Activated CD4-positive, alpha-beta T cell treated with anti-CD3 and anti-CD28 coated beads for 48 hours (primary cell): Measurements from ENCODE around the gene KIFC3.
"Not testable (repeated sequence)": the region's sequence is repeated elsewhere in the genome, so short reads cannot be mapped to it uniquely, and the experiment has no call there.

Source experiments
- DNase-seq: peaks from one replicate; pipeline ENCODE4 v3.0.0-alpha.2; 2020

KIFC3 gene

GRCh38 chr16:57752581-57753447, 49.5 kb downstream of the KIFC3 start:
- no peak for DNase-seq

GRCh38 chr16:57752203-57752580, 50.1 kb downstream of the KIFC3 start:
- no peak for DNase-seq

DNA sequence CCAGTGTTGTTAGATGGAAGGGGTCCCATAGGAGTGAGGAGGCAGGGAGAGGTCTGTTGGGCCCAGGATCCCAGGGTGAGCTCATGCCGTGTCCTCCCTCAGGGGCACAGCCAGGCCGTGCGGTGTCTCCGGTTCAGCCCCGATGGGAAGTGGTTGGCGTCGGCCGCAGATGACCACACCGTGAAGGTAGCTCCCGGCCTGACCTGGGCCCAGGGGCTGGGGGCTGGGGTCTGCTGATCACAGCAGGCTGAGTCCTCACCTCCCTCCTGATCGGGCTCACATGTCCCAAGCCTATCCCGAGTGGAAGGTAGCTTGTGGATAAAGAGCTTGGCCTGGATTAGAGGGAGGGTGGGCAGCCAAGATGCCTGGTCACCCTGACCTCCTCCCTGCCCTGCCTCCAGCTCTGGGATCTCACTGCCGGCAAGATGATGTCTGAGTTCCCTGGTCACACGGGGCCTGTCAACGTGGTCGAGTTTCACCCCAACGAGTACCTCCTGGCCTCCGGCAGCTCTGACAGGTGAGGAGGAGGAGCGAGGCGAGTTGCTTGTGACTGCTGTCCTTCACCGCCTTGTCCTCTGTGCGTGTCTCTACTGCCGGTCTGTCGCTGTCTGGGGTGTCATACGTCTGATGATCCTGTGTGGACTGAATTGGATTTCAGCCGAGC, 50.6 kb downstream of the KIFC3 start:
- DNase-seq, result no peak

DNA sequence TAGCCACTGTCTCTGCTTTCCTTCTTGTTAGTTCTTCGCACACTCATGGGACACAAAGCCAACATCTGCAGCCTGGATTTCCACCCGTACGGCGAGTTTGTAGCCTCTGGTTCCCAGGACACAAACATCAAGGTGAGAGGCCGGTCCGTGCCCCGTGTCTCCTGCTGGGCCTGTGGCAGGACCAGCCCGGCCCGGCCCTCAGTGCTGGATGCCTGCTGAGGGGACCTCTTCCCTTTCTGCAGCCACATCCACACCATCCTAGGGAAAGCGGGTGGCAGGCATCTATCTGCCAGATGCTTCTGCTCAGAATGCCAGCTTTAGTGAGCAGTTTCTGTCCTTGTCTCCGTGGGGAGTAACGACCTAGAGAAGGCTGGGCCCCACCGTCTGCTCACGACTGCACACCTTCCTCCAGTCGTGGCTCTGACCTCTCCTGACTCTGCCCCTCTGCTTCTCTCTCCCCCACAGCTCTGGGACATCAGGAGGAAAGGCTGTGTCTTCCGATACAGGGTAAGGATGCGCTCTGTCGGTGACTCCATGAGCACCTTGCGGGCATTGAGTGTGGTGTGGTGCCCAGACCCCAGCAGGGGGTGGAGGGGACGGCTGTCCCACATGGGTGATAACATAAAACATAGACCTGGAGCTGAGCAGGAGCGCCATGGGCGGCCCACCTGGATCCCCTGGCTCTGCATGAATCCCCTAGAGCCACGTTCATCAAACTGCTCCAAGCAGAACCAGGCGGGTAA, 51.3 kb downstream of the KIFC3 start:
- no peak for DNase-seq

GRCh38 chr16:57749856-57750452, 52.3 kb downstream of the KIFC3 start:
- no peak for DNase-seq

- DNase-seq, result no peak
Observed at GRCh38 chr16:57749101-57749692, 53.1 kb downstream of the KIFC3 start.

DNA sequence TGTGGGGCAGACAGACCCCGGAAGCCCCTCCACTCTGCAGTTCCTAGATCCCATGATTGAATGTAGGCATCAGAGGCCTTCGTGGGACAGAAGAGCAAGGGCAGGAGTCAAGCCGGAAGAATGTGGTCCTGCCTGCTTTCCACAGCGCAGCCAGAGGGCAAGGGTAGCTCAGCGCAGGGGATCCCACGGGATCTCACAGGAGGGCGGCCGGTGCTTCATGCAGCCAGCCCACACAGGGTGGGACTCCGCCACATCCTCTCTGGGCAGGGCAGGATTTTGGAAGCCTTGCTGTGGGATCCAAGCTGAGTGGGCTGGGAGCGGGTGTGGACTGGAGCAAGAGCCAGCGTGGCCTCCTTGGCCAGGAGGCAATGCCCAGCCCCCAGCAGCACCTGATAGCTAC, 53.7 kb downstream of the KIFC3 start:
- no peak for DNase-seq

GRCh38 chr16:57747996-57748395, 54.3 kb downstream of the KIFC3 start:
- DNase-seq, result no peak

DNA sequence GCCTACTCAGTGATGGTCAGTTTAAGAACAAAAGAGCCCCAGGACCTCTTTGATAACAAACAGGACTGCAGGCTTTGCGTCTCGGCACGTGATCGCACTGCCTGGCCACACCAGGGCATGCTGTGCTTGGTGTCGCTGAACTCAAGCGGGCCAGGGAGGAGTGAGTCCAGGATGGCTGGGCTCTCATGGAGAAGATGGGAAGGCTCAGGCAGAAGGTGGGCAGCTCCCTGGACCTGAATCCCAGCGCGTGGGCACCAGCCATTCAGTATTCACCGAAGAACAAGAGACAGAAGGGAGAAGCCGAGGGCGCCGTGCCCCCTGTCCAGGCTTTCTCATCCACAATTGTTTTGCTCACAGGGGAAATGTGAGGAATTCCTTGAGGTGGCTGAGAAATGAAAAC, 54.8 kb downstream of the KIFC3 start:
- DNase-seq, result no peak

GRCh38 chr16:57747091-57747490, 55.2 kb downstream of the KIFC3 start:
- DNase-seq, result no peak

DNA sequence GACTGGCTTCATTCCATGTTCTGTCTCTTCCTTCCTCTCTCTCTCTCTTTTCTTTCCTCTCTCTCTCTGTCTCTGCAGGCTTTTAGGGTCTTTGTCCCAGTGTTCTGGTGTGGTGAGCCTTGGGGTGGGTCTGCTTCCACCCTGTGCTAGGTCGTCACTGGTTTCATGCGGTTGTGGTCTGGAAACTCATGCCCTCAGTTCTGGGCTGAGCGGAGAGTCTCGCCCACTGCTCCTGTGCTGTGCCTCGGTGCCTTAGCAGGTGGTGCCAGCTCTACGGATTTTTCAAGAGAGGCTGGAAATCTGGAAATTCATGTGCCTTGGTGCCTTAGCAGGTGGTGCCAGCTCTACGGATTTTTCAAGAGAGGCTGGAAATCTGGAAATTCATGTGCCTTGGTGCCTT, 56.0 kb downstream of the KIFC3 start:
- not testable (repeated sequence) for DNase-seq

GRCh38 chr16:57745768-57746167, 56.5 kb downstream of the KIFC3 start:
- no peak for DNase-seq

- no peak for DNase-seq
Observed at GRCh38 chr16:57744642-57744903, 57.7 kb downstream of the KIFC3 start.

- DNase-seq, result no peak
Observed at GRCh38 chr16:57743886-57744641, 58.2 kb downstream of the KIFC3 start.

GRCh38 chr16:57743458-57743857, 58.8 kb downstream of the KIFC3 start:
- DNase-seq, result no peak

DNA sequence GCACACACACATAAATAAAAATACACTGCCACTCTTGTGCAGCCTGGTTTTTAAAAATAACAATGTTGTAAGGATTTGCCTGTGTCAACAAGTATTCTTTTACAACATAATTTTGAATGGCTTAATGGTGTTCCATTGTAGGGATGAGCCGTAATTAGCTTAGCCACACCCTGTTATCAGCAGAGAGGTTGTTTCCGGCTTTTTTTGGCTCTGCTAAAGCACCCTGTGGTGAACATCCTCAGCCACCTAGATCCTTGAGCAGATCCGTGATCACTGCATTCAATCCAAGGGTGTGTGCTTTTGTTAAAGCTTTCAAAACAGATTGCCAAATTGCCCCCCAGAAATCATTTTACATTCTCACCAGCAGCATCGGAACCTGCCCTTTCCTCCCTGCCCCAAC, 59.7 kb downstream of the KIFC3 start:
- no peak for DNase-seq

GRCh38 chr16:57741660-57742191, 60.6 kb downstream of the KIFC3 start:
- no peak for DNase-seq

- DNase-seq, result no peak
Observed at GRCh38 chr16:57740423-57741071, 61.7 kb downstream of the KIFC3 start.

GRCh38 chr16:57739756-57740422, 62.4 kb downstream of the KIFC3 start:
- DNase-seq, result no peak

DNA sequence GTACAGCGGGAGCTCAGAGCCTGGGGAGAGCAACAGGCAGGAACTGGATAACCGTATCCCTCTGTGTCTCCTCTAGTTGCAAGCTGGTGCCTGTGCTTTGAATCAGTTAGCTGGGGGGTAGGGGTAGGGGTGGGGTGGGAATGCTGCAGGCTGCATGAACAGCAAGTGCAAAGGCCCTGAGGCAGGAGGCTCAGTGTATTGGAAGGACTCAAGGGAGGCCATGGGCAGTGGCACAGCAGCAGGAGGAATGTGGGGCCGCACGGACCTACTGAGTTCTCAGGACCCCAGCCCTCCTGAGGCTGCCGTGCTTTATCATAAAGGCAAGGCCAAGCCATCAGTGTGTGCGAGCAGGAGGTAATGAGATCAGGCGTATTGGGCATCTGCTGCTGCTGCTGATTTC, 63.4 kb downstream of the KIFC3 start:
- no peak for DNase-seq
